HEK293 (cell line): ENCODE data around the gene ITIH3.

Experiments
- BCL11A ChIP-seq: fragments of 450-650 bp; formaldehyde crosslinking; IDR thresholded peaks from 2 replicates; pipeline ENCODE4 v1.5.1; 2016; ENCODE audit warnings: low read depth, missing biosample characterization, missing genetic modification characterization
- CTCF ChIP-seq: fragments of 450-650 bp; formaldehyde crosslinking; IDR thresholded peaks from 2 replicates; pipeline ENCODE4 v1.5.1; 2016; ENCODE audit warnings: missing biosample characterization, missing genetic modification characterization
- KLF16 ChIP-seq: fragments of 450-650 bp; formaldehyde crosslinking; IDR thresholded peaks from 2 replicates; pipeline ENCODE4 v1.5.1; 2017; ENCODE audit warnings: missing biosample characterization, missing genetic modification characterization
- ZBTB20 ChIP-seq: fragments of 450-650 bp; formaldehyde crosslinking; IDR thresholded peaks from 2 replicates; pipeline ENCODE4 v1.5.1; 2016; ENCODE audit warnings: missing biosample characterization, missing genetic modification characterization
- ZBTB49 ChIP-seq: fragments of 450-650 bp; formaldehyde crosslinking; IDR thresholded peaks from 2 replicates; pipeline ENCODE4 v1.5.1; 2016; ENCODE audit warnings: missing biosample characterization, missing genetic modification characterization, low read depth
- ZNF423 ChIP-seq: fragments of 450-650 bp; formaldehyde crosslinking; IDR thresholded peaks from 2 replicates; pipeline ENCODE4 v1.5.1; 2016; ENCODE audit warnings: missing biosample characterization, missing genetic modification characterization
- ZNF548 ChIP-seq: fragments of 450-650 bp; formaldehyde crosslinking; IDR thresholded peaks from 2 replicates; pipeline ENCODE4 v1.5.1; 2016; ENCODE audit warnings: missing biosample characterization, missing genetic modification characterization

- TF ChIP-seq ZNF548 (tag by site-specific recombination) (no peak), ZBTB20 (tag by site-specific recombination) (no peak), ZNF423 (no peak), BCL11A (tag by site-specific recombination) (no peak), KLF16 (tag by site-specific recombination) (no peak), ZBTB49 (tag by site-specific recombination) (no peak), CTCF (tag by site-specific recombination) (peak; percentile 74)
Measured at GRCh38 chr3:52851348-52851747, 56.8 kb downstream of the ITIH3 start.
